HG02938 (cell line): ENCODE results near the gene GPR25.
A peak's percentile ranks its signal among the peaks of the same experiment; 100 is the strongest.

ENCODE experiments used
- ATAC-seq: cut with Tn5 transposase; IDR thresholded peaks from one replicate; pipeline ENCODE4 v1.9.1; 2021; ENCODE audit warnings: mild to moderate bottlenecking, moderate library complexity; ENCODE audit not compliant: unreplicated experiment

Gene GPR25

GRCh38 chr1:200869753-200870391 is 2.9 kb upstream of the GPR25 start:
- peak; percentile 30 for ATAC-seq

- ATAC-seq, result no peak
Observed at GRCh38 chr1:200873116-200873670, 412 bp downstream of the GPR25 start.

DNA sequence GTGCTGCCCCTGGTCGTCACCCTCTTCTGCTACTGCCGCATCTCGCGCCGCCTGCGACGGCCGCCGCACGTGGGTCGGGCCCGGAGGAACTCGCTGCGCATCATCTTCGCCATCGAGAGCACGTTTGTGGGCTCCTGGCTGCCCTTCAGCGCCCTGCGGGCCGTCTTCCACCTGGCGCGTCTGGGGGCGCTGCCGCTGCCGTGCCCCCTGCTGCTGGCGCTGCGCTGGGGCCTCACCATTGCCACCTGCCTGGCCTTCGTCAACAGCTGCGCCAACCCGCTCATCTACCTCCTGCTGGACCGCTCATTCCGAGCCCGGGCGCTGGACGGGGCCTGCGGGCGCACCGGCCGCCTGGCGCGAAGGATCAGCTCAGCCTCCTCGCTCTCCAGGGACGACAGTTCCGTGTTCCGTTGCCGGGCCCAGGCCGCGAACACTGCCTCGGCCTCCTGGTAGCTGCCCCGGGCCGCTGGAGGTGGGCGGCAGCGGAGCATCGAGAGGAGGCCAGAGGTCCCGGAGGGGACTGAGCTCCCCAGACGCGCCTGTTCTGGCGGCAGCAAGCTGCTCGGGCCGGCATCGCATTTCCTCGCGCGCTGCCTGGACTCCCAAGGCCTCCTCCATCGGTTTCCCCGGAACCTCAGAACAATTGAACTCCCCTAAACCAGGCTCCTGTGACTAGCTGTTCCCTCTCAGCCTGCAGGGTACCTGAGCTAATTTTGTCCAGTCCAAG is 1.1 kb downstream of the GPR25 start:
- no peak for ATAC-seq

GRCh38 chr1:200874694-200875093 is 1.9 kb downstream of the GPR25 start:
- ATAC-seq, result no peak

DNA sequence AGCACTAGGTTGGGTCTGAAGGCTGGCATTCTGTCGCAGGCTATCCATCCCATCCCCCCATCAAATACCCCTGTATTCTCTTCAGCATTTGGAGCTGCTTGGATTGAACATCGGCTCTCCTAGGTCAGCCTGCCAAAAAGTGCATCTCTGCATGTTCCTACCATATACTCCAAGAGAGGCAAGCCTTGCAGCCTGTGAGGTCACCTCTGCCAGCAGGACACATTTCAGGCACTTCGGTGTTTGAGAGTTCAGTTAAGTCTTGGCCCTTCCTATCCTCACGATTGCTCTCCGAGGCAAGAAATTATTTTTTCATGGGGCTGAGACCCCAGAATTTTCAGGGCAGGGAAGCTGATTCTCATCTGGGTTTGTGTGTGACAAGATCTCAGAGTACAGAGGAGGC is 2.6 kb downstream of the GPR25 start:
- no peak for ATAC-seq

- no peak for ATAC-seq
Observed at GRCh38 chr1:200877010-200877409, 4.2 kb downstream of the GPR25 start.

DNA sequence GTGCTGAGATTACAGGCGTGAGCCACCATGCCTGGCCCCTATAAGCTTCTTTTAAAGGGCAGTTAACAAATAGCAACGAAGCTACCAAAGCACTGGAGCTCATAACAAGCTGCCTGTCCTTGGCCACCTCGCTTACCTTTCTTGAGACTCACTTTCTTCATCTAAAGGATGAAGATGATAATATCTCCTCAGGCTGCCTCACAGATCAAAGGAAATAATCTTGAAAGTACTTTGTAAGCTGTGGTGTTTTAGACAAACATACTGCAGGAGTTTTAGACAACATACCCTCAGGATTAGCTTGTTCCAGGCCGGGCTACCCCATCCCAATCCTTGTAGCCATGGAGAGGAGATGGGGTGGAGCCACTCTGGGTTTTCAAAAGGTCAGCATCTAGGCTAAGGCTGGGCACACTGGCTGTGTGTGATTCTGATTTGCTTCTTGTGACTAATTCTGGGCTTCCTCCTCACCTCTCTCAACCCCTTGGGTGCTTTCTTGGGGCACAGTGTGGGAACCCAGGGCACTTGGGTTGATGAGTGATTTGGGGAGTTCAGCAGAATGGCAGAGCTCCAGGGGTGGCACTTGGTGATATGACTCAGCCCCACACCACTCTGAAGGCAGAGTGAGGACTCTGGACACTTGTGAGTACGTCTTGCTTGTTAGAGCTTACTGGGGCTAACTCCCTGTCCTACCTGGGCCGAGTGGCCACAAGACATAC is 5.2 kb downstream of the GPR25 start:
- ATAC-seq, result peak; percentile 52

DNA sequence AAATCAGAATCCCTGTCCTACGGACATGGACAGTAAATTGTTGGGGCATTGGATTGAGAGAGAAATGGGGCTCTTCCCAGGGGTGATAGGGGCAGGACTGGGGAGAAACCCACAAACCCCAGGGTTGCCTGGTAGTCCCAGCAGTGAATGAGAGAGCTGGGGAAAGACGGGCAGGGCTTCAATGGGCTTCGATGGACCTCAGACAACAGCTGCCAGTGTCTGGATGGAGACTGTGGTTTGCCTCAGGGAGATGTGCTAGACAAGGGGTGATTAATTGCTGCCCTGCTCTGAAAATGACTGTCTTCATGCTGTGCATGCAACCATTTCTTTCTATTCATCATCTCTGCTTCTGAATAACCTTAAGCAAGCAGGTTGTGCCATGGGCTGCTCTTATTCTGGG is 7.4 kb downstream of the GPR25 start:
- peak; percentile 67 for ATAC-seq

DNA sequence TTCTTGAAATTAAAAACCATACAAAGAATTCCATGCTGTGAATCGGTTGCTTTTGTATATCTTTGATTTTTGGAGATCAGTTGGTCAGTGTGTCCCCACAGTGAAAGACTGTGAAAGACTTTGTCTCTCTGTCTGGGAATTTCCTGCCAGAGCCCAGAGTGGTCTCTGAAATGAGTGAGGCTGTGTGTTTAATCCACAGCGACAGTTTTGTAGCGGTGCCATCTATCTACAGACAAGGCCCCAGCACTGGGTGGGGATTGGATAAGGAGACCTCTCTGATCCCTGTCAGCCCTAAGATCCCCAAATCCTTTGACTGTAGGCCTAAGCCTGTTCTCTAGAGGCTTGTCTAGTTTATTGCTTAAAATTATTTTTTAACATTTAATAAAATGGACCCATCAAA is 10.3 kb downstream of the GPR25 start:
- ATAC-seq, result no peak

GRCh38 chr1:200885623-200886402 is 13.0 kb downstream of the GPR25 start:
- no peak for ATAC-seq

DNA sequence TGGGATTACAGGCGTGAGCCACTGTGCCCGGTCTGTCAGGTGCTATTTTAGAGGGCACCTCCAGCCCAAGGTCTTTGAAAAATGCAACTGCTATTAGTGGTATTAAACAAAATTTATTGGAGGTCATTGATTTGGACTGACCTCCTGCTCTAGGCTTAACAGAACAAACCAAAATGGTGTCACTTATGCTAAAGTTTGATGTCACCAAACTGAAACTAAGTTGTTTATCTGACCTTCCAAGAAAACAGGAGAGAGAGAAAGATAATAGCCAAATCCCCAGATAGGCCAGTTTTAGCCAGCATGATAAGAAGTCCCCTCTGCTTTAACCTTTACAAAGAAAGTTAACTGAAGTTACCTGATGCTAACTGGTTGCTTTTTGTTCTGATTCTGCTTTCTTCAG is 13.8 kb downstream of the GPR25 start:
- no peak for ATAC-seq

DNA sequence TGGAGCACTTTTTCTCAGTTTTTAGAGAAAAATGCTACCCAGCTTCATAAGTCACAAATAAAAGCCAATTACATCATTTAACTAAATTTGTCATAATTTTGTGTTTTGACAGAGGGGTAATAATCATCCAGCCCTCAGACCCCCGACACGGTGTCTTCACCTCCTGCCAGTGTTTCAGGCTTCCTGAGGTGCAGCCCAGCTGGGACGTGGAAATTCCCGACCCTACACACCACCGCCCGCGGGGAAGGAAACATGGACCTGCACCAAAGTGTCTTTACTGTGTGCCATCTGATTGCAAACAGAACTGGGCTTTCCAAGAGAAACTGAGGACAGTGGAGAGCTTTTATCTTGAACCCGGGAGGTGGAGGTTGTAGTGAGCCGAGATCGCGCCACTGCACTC is 14.3 kb downstream of the GPR25 start:
- no peak for ATAC-seq

GRCh38 chr1:200887772-200888348 is 15.1 kb downstream of the GPR25 start:
- ATAC-seq, result peak; percentile 7

DNA sequence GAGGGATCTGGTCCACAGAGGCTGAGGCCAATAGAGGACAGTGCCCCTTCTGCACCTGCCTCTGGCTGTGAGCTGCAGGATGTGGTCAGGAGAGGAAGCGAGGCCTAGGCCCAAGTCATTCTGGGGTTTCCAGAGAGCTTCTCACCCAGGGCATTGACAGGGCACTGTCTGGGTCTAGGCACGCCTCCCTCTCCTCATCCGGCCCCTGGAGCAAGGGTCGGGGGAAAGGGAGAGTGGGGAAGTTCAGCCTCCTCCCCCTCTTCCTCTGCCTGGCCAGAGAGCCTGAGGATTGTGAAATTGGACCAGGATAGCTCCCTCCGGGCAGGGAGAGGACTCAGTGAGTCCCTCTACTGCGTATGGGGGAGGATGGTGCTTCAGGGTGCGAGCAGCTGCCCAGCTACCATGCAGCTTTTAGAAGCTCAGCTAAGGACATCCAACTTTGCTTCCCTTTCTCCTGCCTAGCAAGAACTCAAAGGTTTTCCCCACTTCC is 15.6 kb downstream of the GPR25 start:
- ATAC-seq, result peak; percentile 93

DNA sequence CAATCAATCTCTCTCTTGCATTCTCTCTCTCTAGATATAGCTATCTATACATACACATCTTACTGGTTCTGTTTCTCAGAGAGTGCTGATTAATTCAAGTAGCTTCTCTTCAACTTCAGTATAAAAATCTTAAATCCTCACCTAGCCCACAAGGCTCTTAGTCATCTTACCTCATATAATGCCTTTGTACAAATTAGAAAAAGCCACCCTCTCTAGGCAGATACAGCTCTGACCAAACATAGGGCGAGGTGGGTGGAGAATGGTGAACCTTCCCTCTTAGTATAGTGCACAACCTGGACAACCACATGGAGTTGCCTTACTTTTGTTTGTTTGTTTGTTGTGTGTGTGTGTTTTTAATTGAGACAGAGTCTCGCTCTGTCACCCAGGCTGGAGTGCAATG is 16.8 kb downstream of the GPR25 start:
- ATAC-seq, result no peak

DNA sequence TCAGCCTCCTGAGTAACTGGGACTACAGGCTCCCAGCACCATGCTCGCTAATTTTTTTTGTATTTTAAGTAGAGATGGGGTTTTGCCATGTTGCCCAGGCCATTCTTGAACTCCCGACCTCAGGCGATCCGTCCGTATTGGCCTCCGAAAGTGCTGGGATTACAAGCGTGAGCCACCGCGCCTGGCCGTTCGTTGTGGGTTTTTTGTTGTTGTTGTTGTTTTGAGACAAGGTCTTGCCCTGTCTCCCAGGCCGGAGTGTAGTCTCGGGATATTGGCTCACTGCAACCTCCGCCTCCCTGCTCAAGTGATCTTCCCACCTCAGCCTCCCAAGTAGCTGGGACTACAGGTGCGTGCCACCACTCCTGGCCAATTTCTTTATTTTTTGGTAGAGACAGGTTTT is 17.2 kb downstream of the GPR25 start:
- ATAC-seq, result no peak

DNA sequence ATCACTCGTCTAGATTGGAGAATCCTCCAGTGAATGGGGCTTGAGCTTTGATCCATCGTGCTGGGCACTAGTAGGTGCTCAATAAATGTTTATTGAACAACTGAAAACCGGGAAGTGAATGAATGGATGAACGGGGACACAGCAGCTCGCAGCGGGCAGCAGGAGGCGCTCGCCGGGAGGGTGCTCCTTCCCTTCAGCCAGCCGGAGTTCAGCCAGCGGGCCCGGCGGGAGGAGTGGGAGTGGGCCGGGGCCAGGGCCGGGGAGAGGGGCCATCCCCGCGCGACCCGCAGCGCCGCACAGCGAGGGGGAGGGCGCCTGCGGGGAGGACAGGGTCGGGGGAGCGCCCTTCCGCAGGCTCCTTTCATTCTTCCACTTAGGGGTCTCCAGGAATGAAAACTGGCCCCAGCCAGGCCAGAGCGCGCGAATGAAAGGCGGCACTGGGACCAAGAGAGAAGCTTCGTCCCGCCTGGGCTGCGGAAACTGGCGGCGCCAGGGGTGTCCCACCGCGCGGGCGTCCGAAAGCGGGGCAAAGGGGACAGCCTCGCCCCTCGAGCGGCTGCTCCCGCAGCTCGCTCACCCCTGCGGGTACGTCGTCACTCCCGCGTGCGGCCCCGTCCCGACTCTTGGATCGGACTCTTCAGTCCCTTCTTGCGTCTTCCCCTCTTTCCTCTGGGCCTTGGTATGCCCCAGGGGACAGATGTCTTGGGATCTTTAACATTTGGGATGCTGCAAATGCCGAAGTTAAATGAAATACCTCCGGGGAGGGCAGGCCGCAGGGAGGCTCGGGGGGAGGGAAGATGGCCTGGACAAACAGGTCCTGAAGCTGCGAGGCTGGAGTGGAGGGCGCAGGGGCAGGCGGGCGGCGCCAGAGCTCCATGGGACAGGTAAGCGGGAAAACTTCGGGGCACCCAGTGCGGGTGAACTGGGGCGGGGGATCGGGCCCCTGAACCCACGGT is 18.3 kb downstream of the GPR25 start:
- no peak for ATAC-seq

GRCh38 chr1:200891774-200892157 is 19.0 kb downstream of the GPR25 start:
- no peak for ATAC-seq

- no peak for ATAC-seq
Observed at GRCh38 chr1:200892546-200892945, 19.8 kb downstream of the GPR25 start.
